Pancreas (tissue), 10 donors: ENCODE data around the gene CCDC178. TPM values are rescaled to one million over a fixed set of nuclear protein-coding genes. Genes with fewer than 3 reads are reported as not detected.

Source experiments
- ATAC-seq, 4 donors: fragments of 200-7000 bp; cut with Tn5 transposase; one replicate each; pipeline versions ENCODE4 v1.8.0 to v1.9.1; 2020; ENCODE audit warnings: mild to moderate bottlenecking in 4 of 4, moderate library complexity in 4 of 4
- DNase-seq, 6 donors: peaks; one replicate each; pipeline ENCODE4 v3.0.0-alpha.2; 2020
- FAIRE-seq: peaks from 2 replicates; lab custom pipeline; 2012; peaks lifted over from hg19 to GRCh38; lab: Jason Lieb, UNC
- H3K27ac ChIP-seq, 4 donors: fragments of 200-600 bp; sonication (generic); 1 replicate in 3 of 4; 2 replicates in 1 of 4; pipeline versions ENCODE4 v1.5.0 to v1.8.0; 2020
- H3K27me3 ChIP-seq, 4 donors: fragments of 200-600 bp; one replicate each; pipeline ENCODE4 v1.8.0; 2021
- H3K36me3 ChIP-seq, 3 donors: fragments of 200-600 bp; sonication (generic) in 1 of 3; one replicate each; pipeline versions ENCODE4 v1.5.0 to v1.8.0; 2020 to 2021
- H3K4me1 ChIP-seq, 3 donors: fragments of 200-600 bp; one replicate each; pipeline ENCODE4 v1.8.0; 2021
- H3K4me3 ChIP-seq, 4 donors: fragments of 200-600 bp; sonication (generic) in 2 of 4; one replicate each; pipeline versions ENCODE4 v1.5.0 to v1.8.0; 2020 to 2021
- H3K9me3 ChIP-seq, 4 donors: fragments of 200-600 bp; one replicate each; pipeline ENCODE4 v1.8.0; 2021
- CTCF ChIP-seq, 4 donors: fragments of 200-600 bp; sonication (generic) in 3 of 4; IDR thresholded peaks; one replicate each; pipeline versions ENCODE4 v1.5.0 to v1.8.0; 2021; ENCODE audit warnings: antibody characterized with exemption in 4 of 4
- WGBS, 2 donors: extraction: QIAGEN DNeasy Blood & Tissue Kit; methylation state at CpG; one replicate each; pipeline ENCODE4 v1.1.7; 2013; 5-methylcytosine and 5-hydroxymethylcytosine counted together
- intact Hi-C, 3 donors: fragments of 100-400 bp; cut with DNase I; formaldehyde crosslinking; loops; one replicate each; pipeline versions ENCODE4 v1.11.1 to v1.14.2; 2022
- polyA plus RNA-seq, 2 donors: library from polyadenylated mRNA; stranded (reverse); fragments of 200-250 nt; gene quantifications; one replicate each; pipeline ENCODE4 v1.2.3, GENCODE V29; 2013
- total RNA-seq, 6 donors: library from RNA; stranded (reverse); fragmentation: NEBNext Ultra II Directional in 4 of 6; extraction: Animal tissue kit (Norgen Biotek cat#: 25700) in 4 of 6; gene quantifications; one replicate each; pipeline versions ENCODE4 v1.2.1 to v1.2.4, GENCODE V29; 2021 to 2023
- donor health status: healthy with polysubstance abuse.
- donor health status: DM: no; HTN: no; CAD: no; lungs with moderate emphysema.
- donor health status: DM: no; HTN: no; CAD: no.
- donor health status: control.
- donor health status: control.
- donor health status: Bipolar disorder and iron deficiency.
- donor health status: DM: yes; HTN: yes; CAD: no.
- donor health status: DM: no; HTN: no; CAD: no.
- donor health status: DM: no; HTN: no; CAD: no.
- donor health status: DM: yes; HTN: yes; CAD: no.

Gene CCDC178
- 1 to 10 TPM in 2 of 6 donors, under 1 TPM in 3, not detected in 1; 0.23 to 1.3 (median 0.51) TPM for total RNA-seq
- under 1 TPM; 0.11 to 0.68 TPM for polyA plus RNA-seq

- peak within 1 kb of the TSS; percentile 27 to 61 (median 48) for H3K4me3 ChIP-seq
- peak in 2 of 4 donors; percentile 15 to 19 for TF ChIP-seq CTCF (IDR thresholded peaks at IDR 0.05)
- no peaks in the 10 kb centered on the region for H3K27me3 ChIP-seq
- intact Hi-C loops = no loop called here
- peaks cover 0 to 5% (median 4%) of the 10 kb centered on the region in 3 donors for H3K4me1 ChIP-seq
- H3K9me3 ChIP-seq = no peaks in the 10 kb centered on the region
- DNase-seq = peak; percentile 16 to 74 (median 42)
- H3K36me3 ChIP-seq = no peaks in the 10 kb centered on the region
- no peak for FAIRE-seq
- WGBS, 2 donors = 3% methylated on average over 49 to 77 of the region's 77 CpGs
- H3K27ac ChIP-seq = no peak within 1 kb of the TSS
- peak; percentile 77 to 93 (median 90) for ATAC-seq
These were observed at the start of gene CCDC178 for GRCh38 chr18:33440060-33441043. Gene CCDC178 (minus strand): TSS chr18:33440721. CDS start chr18:33412088, 28,633 bp downstream.

DNA sequence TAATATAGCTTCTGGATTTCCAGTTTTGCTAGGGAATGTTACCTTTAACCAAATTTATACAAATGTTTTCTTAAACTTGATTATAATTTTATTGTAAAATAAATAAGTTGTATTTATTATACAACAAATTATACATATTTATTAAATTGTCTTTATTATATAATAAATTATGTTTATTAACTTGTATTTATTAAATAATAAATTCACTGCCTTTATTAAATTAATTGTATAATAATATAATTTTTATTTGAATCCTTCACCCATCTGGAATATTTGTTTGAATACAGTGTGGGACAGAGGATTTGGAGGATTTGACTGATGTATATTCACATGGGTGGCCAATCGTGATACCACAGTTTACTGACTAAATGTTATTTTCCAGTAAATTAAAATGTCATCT lies 43.4 kb upstream of the CCDC178 start:
- Histone ChIP-seq H3K4me3 (no peak overlapping the region), H3K27ac (no peak overlapping the region), H3K4me1 (no peaks in the 10 kb centered on the region), H3K9me3 (no peaks in the 10 kb centered on the region), H3K27me3 (no peaks in the 10 kb centered on the region), H3K36me3 (no peaks in the 10 kb centered on the region)
- FAIRE-seq (peak; percentile 70), ATAC-seq (no peak), DNase-seq (no peak)
- WGBS, 2 donors = 68 to 80% methylated on average over 1 of the region's 1 CpG
- no peak for TF ChIP-seq CTCF (IDR thresholded peaks at IDR 0.05)
- intact Hi-C loops = no loop called here

DNA sequence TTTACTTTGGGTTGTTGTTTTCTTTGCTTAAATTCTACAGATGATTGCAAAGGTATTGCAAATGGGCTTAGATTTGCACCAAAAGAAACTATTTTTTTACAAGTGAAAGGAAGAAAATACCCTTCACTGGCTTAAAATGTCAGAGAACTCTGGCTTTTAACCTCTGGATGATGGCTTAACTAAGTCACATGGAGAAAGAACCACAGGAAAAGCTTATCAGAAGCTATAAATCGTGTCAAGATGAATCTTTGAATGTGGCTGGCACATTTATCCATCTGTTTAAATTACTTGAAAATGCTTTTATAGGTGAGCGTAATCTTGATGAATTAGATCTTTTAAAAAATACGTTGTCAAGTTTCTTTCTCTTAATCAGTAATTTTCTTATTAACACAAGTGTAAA lies 32.0 kb upstream of the CCDC178 start:
- intact Hi-C loops = no loop called here
- no peaks in the 10 kb centered on the region for H3K27me3 ChIP-seq
- FAIRE-seq (no peak), DNase-seq (no peak), ATAC-seq (no peak)
- H3K9me3 ChIP-seq = no peaks in the 10 kb centered on the region
- H3K4me1 ChIP-seq = no peaks in the 10 kb centered on the region
- H3K4me3 ChIP-seq = no peak overlapping the region
- no peak overlapping the region for H3K27ac ChIP-seq
- H3K36me3 ChIP-seq = no peaks in the 10 kb centered on the region
- 43 to 46% methylated on average over 3 of the region's 3 CpGs for WGBS, 2 donors
- no peak for TF ChIP-seq CTCF (IDR thresholded peaks at IDR 0.05)

DNA sequence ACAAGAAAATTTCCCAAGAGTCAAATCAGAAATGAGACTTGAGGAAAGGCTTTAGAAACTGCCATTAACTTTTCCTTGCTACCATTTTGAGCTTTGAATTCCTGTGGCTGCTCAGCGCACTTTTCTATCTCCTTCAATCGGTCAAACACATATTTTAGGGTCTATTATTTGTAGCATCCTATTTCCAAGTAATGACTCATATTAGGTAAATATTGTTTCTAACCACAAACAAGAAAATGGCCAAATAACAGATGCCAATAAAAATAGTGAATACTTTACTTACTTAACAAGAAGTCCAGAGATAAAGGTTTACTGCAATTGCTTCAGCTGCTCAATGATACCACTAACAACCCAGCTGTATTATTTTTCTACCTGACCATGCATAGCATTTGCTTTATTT lies 29.7 kb upstream of the CCDC178 start:
- DNase-seq (no peak), ATAC-seq (no peak), FAIRE-seq (no peak)
- Histone ChIP-seq H3K4me1 (no peaks in the 10 kb centered on the region), H3K4me3 (no peak overlapping the region), H3K27ac (no peak overlapping the region), H3K9me3 (no peaks in the 10 kb centered on the region), H3K36me3 (no peaks in the 10 kb centered on the region), H3K27me3 (no peaks in the 10 kb centered on the region)
- intact Hi-C loops = no loop called here
- no peak for TF ChIP-seq CTCF (IDR thresholded peaks at IDR 0.05)
- WGBS, 2 donors = 72 to 84% methylated on average over 2 of the region's 2 CpGs

DNA sequence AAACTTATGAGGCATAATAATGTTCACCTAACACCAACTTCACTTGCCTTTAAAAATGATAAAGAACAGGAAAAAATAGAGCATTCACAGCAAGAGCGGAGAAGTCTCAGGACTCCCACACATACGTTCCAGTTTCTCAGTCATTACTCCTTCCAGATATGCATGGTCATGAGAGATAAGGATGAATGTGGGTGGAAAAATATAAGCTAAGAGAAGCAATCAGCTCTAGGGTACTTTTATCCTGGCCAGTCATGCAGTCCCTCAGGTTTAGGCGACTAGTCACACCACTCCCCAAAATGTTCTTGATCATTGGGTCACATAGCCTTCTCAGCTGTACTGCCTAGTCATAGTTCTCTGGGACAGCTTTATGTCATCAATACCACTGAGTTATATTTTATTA lies 29.2 kb upstream of the CCDC178 start:
- Histone ChIP-seq H3K27ac (no peak overlapping the region), H3K27me3 (no peaks in the 10 kb centered on the region), H3K4me1 (no peaks in the 10 kb centered on the region), H3K36me3 (no peaks in the 10 kb centered on the region), H3K4me3 (no peak overlapping the region), H3K9me3 (no peaks in the 10 kb centered on the region)
- intact Hi-C loops = no loop called here
- no peak for TF ChIP-seq CTCF (IDR thresholded peaks at IDR 0.05)
- no peak for DNase-seq
- no peak for FAIRE-seq
- 65 to 72% methylated on average over 3 of the region's 3 CpGs for whole genome bisulfite sequencing, 2 donors
- no peak for ATAC-seq
